OCI-LY3 (cell line): ENCODE measurements around the gene GRIA2.

Source experiments
- EZH2phosphoT487 ChIP-seq: fragments of 200-600 bp; shearing (Covaris generic); IDR thresholded peaks from 2 replicates; pipeline ENCODE4 v1.6.1; 2018; ENCODE audit warnings: antibody characterized with exemption, mixed run types, low read depth
- TF ChIP-seq, protein P1 (sequence below): fragments of 200-600, 300-600 bp; sonication (generic); IDR thresholded peaks from 2 replicates; pipeline ENCODE4 v1.5.1; 2014; ENCODE audit warnings: antibody characterized with exemption, low read length, low read depth

- TF ChIP-seq, protein P1, sequence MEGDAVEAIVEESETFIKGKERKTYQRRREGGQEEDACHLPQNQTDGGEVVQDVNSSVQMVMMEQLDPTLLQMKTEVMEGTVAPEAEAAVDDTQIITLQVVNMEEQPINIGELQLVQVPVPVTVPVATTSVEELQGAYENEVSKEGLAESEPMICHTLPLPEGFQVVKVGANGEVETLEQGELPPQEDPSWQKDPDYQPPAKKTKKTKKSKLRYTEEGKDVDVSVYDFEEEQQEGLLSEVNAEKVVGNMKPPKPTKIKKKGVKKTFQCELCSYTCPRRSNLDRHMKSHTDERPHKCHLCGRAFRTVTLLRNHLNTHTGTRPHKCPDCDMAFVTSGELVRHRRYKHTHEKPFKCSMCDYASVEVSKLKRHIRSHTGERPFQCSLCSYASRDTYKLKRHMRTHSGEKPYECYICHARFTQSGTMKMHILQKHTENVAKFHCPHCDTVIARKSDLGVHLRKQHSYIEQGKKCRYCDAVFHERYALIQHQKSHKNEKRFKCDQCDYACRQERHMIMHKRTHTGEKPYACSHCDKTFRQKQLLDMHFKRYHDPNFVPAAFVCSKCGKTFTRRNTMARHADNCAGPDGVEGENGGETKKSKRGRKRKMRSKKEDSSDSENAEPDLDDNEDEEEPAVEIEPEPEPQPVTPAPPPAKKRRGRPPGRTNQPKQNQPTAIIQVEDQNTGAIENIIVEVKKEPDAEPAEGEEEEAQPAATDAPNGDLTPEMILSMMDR, result no peak
- TF ChIP-seq EZH2phosphoT487, result no peak
Observed at GRCh38 chr4:157300701-157301100, 80.2 kb downstream of the GRIA2 start.
